Motor neuron (in vitro differentiated cells): Measurements from ENCODE around the gene GNG13. TPM values are rescaled to one million over a fixed set of nuclear protein-coding genes. Genes with fewer than 3 reads are reported as not detected.

ENCODE experiments used
- ATAC-seq, 8 experiments: fragments of 200-7000 bp; cut with Tn5 transposase; replicated peaks in 6 of 8; 2 replicates each; pipeline ENCODE4 v1.8.0; 2021; ENCODE audit warnings: mild to moderate bottlenecking in 8 of 8, moderate library complexity in 8 of 8
- H3K27ac ChIP-seq, 2 donors: fragments of 250-450 bp; sonication (Bioruptor Pico); 2 replicates each; pipeline ENCODE4 v1.9.0; 2021; ENCODE audit warnings: antibody characterized with exemption in 2 of 2, mild to moderate bottlenecking in 2 of 2, moderate library complexity in 1 of 2
- H3K4me1 ChIP-seq, 2 donors: fragments of 250-450 bp; sonication (Bioruptor Pico); replicated peaks in 1 of 2; 2 replicates each; pipeline ENCODE4 v1.6.1; 2021; ENCODE audit warnings: antibody characterized with exemption in 2 of 2, mild to moderate bottlenecking in 2 of 2, moderate library complexity in 1 of 2
- H3K4me3 ChIP-seq, 5 donors: fragments of 250-450 bp; sonication (Bioruptor Pico); 2 replicates each; pipeline ENCODE4 v1.9.0; 2021; ENCODE audit warnings: antibody characterized with exemption in 5 of 5, mild to moderate bottlenecking in 5 of 5, moderate library complexity in 4 of 5
- WGBS, 10 experiments: fragments of 450-650 bp; shearing (Covaris generic); methylation state at CpG; one replicate each; pipeline ENCODE4 v1.0.0; 2022; 5-methylcytosine and 5-hydroxymethylcytosine counted together
- in situ Hi-C, 9 experiments: fragments of 400-800 bp; cut with MboI; loops; one replicate each; pipeline ENCODE4 v1.15.0; 2021; ENCODE audit warnings: low sequenced_read_pairs in 9 of 9, low pct_unique_long_range_greater_than_20kb in 2 of 9; ENCODE audit not compliant: unreplicated experiment in 9 of 9
- total RNA-seq, 8 experiments: library from RNA; unstranded; fragments of 300-600 nt; gene quantifications; 2 replicates each; pipeline versions ENCODE4 v1.2.3 to v1.2.4, GENCODE V29; 2022

GNG13 gene
- total RNA-seq, 8 experiments from 2014 or later: 0.56 to 2.8 (median 0.85) TPM; not detected in 3

DNA sequence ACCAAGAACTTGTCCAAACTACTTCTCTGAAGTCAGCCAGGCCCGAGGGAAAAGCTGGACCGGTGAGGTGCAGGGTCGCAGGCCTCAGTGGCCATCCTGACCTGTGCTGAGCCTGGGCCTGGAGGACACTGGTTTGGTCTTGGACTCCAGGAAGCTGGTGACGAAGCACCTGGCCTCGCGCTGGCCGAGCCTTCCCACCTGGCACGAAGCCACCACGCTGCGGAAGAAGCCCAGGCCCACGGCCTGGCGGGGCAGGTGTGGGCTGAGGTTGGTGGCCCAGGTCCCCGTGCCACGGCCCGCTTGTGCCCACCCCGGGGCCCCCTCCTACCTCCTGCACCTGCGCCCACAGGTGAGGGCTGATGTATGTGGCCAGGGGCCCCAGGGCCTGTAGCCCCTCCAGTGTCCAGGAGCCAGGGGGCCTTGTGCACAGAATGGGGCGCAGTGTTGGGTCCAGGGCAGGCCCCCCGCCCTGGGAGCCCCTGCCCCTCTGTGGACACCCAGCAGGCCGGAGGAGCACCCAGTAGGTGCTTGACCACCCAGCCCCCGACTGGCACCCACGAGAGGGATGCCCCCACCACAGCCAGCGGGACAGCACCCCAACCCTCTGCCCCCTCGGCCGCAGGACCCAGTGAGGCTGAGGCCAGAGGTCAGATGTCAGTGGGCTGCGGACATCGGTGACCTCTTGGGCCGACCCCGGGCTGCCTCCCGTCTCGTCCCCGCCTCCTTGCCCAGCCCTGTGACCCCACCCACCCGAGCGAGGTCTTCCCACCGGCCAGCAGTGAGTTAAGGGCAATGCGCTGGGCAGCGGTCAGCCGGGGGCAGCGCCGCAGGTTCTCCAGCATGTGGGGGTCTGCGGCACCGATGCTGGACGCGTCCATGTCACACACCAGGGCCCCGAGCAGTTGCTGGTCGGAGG lies 26.2 kb downstream of the GNG13 start:
- Histone ChIP-seq H3K27ac (no peak overlapping the region), H3K4me3 (no peak overlapping the region), H3K4me1 (peaks cover 0 to 5% of the 10 kb centered on the region in 2 donors)
- peak in 2 of 8 experiments; percentile 4 to 10 for ATAC-seq
- in situ Hi-C loops: no loop called here
- WGBS, 10 experiments: 90 to 94% (median 92%) methylated on average over 3 to 6 of the region's 46 CpGs; no CpG with 5 or more reads in 7 of the 10 experiments

DNA sequence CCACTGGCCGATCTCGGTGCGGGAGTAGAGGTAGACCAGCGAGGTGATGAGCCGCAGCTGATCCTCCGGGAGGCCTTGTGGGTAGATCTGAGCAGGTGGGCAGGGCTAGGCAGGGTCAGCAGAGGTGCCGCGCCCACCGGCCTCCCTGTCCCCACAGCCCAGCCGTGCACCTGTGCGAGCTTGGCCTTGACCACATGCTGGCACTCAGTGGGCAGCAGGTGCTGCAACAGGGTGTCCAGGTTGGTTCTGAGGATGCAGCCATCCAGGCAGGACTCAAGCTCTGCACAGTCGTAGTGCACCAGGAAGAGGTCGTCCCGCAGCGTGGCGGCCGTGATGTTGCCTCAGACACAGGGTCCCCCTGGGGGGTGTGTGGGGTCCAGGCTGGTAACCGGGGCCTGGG lies 27.6 kb downstream of the GNG13 start:
- ATAC-seq: no peak
- Histone ChIP-seq H3K4me3 (no peak overlapping the region), H3K27ac (no peak overlapping the region), H3K4me1 (peaks cover 6 to 16% of the 10 kb centered on the region in 2 donors)
- no CpG with 5 or more reads among the region's 18 CpGs for WGBS, 10 experiments
- in situ Hi-C loops: no loop called here

DNA sequence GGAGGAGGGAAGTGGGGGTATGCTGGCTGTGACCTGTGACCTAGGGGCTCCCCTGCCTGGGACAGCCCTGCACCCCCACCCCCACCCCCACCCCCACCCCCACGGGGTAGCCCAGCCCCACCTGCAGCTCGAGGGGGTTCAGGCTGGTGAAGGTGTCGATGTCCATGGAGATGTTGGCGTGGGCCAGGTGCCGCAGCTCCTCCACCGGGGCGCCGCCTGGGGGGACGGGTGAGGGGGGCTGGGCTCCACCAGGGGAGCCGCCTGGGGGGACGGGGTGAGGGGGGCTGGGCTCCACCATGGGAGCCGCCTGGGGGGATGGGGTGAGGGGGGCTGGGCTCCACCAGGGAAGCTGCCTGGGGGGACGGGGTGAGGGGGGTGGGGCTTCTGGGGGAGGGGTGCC lies 30.1 kb downstream of the GNG13 start:
- in situ Hi-C loops: no loop called here
- no CpG with 5 or more reads among the region's 13 CpGs for WGBS, 10 experiments
- H3K27ac ChIP-seq: no peak overlapping the region

DNA sequence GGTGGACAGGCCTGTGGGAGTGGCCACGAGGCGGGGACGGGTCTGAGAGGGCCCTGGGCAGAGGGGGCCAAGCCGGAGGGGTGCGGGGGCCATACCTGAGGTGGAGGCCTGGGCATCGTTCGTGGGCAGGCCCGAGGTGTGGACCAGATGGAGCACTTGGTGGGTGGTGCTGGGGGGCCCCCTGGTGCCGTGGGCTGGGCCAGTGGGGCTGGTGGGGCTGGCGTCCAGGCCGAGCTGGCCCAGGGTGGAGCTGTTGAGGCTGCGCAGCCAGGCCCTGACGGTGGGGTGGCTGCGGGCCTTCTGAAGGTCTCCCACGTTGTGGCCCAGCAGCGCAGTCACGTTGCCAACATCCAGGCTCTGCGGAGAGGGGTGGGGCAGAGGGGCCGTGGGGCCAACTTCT lies 30.6 kb downstream of the GNG13 start:
- in situ Hi-C loops: no loop called here
- WGBS, 10 experiments: no CpG with 5 or more reads among the region's 19 CpGs
- peak in 1 of 8 experiments; percentile 9 for ATAC-seq
- Histone ChIP-seq H3K27ac (no peak overlapping the region), H3K4me1 (peaks cover 9 to 16% of the 10 kb centered on the region in 2 donors), H3K4me3 (no peak overlapping the region)

More for the DNA sequence above, 30.1 kb downstream of the GNG13 start:
- no peak overlapping the region for H3K4me3 ChIP-seq
- peaks cover 6 to 16% of the 10 kb centered on the region in 2 donors for H3K4me1 ChIP-seq
- no peak for ATAC-seq

DNA sequence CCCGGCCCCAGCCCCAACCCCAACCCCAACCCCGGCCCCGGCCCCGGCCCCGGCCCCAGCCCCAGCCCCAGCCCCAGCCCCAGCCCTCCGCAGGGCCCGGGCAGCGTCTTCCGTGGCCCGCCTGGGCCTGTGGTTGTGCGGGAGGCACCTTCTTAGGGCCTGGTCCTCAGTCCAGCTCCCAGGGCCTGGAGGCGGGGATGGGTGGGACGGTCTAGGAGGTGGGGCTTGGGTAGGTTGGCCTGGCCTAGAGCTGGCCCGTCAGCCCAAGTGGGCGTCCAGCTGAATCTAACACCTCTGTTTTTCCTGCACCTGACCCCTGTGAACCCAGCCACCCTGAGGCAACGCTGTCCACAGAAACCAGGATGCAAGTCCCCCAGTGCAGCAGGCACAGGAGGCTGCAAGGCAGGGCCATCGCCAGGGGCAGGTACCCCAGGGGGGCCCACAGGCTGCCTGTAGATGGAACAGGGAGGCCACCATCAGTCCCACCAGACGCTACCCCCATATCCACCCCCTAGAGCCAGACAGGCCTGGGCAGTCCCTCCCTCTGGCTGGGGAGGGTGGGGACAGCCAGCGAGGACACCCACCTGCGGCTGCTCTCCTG lies 31.2 kb downstream of the GNG13 start:
- no peak overlapping the region for H3K4me3 ChIP-seq
- peak in 5 of 8 experiments; percentile 41 to 80 (median 68) for ATAC-seq
- peak overlapping the region in 1 of 2 donors; percentile 56 for H3K27ac ChIP-seq
- 40 to 80% methylated on average over 1 of the region's 20 CpGs; no CpG with 5 or more reads in 8 of the 10 experiments for WGBS, 10 experiments
- peaks cover 11 to 16% of the 10 kb centered on the region in 2 donors for H3K4me1 ChIP-seq
- in situ Hi-C loops: no loop called here

DNA sequence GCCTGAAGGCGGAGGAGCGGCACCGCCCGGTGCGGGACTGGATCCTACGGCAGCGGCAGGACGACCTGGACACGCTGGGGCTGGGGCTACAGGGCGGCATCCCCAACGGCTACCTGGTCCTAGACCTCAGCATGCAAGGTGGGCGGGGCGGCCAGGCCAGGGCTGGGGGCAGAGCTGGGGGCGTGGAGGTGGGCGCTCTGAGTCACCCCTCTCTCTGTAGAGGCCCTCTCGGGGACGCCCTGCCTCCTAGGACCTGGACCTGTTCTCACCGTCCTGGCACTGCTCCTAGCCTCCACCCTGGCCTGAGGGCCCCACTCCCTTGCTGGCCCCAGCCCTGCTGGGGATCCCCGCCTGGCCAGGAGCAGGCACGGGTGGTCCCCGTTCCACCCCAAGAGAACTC lies 32.1 kb downstream of the GNG13 start:
- 100% methylated on average over 1 of the region's 21 CpGs; no CpG with 5 or more reads in 9 of the 10 experiments for WGBS, 10 experiments
- peaks cover 11 to 16% of the 10 kb centered on the region in 2 donors for H3K4me1 ChIP-seq
- in situ Hi-C loops: no loop called here
- ATAC-seq: peak in 5 of 8 experiments; percentile 22 to 59 (median 39)
- H3K4me3 ChIP-seq: no peak overlapping the region
- no peak overlapping the region for H3K27ac ChIP-seq

DNA sequence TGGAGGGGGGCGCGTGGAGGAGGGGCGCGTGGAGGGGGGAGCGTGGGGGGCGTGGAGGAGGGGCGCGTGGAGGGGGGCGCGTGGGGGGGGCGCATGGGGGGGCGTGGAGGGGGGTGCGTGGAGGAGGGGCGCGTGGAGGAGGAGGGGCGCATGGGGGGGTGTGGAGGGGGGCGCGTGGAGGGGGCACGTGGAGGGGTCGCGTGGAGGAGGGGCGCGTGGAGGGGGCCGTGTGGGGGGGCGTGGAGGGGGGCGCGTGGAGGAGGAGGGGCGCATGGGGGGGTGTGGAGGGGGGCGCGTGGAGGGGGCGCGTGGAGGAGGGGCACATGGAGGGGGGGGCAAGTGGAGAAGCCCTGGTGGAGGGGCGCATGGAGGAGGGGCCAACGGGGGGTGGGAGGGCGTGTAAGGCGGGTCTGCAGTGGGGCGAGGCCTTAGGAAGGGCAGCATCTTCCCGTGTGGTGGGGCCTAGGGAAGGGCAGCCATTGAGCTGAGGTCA lies 32.7 kb downstream of the GNG13 start:
- no peak overlapping the region for H3K27ac ChIP-seq
- in situ Hi-C loops: no loop called here
- no CpG with 5 or more reads among the region's 38 CpGs for WGBS, 10 experiments
- peaks cover 11 to 16% of the 10 kb centered on the region in 2 donors for H3K4me1 ChIP-seq
- no peak for ATAC-seq
- no peak overlapping the region for H3K4me3 ChIP-seq

DNA sequence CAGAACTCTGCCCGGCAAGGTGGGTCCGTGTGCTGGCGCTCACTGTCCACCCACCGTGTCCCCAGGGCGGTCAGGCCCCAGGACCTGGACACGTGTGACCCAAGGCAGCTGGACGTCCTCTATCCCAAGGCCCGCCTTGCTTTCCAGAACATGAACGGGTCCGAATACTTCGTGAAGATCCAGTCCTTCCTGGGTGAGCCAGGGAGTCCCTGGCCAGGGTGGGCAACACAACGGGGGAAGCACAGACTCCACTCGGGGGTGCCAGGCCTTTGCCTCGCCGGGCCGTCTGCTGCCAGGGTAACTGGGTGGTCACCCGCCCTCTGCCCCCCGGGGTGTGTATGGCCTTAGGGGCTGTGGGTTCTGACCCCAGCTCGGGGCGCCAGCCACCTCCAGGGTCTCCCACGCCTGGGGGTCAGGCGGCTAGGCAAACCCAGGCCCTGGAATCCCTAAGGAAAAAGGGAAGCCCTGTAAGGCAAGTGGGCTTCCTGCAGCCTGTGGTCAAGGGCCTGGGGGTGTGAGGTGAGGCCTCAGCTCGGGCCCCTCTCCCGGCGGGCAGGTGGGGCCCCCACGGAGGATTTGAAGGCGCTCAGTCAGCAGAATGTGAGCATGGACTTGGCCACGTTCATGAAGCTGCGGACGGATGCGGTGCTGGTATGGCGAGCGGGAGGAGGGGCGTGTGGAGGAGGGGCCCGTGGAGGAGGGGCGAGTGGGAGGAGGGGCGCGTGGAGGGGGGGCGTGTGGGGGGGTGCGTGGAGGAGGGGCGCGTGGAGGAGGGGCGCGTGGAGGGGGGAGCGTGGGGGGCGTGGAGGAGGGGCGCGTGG lies 33.5 kb downstream of the GNG13 start:
- Histone ChIP-seq H3K27ac (no peak overlapping the region), H3K4me3 (no peak overlapping the region), H3K4me1 (peaks cover 11 to 19% of the 10 kb centered on the region in 2 donors)
- 95% methylated on average over 4 of the region's 48 CpGs; no CpG with 5 or more reads in 9 of the 10 experiments for WGBS, 10 experiments
- ATAC-seq: no peak
- in situ Hi-C loops: no loop called here

DNA sequence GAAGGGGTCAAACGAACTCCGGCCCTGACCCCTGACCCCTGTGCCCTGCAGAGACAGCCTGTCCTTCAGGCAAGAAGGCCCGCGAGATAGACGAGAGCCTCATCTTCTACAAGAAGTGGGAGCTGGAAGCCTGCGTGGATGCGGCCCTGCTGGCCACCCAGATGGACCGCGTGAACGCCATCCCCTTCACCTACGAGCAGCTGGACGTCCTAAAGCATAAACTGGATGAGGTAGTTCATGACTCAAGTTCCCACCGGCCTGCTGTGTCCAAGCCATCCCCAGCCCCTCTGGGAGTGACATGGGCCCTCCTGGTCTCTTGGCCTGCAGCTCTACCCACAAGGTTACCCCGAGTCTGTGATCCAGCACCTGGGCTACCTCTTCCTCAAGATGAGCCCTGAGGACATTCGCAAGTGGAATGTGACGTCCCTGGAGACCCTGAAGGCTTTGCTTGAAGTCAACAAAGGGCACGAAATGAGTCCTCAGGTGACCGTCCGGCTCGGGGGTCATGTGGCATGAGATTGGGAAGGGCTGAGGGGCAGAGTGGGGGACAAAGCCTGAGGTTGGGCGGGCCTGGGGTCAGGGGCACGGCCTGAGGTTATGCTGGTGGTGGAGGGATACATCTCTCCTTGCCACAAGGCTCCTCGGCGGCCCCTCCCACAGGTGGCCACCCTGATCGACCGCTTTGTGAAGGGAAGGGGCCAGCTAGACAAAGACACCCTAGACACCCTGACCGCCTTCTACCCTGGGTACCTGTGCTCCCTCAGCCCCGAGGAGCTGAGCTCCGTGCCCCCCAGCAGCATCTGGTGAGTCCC lies 34.3 kb downstream of the GNG13 start:
- Histone ChIP-seq H3K27ac (no peak overlapping the region), H3K4me3 (no peak overlapping the region), H3K4me1 (peaks cover 11 to 23% of the 10 kb centered on the region in 2 donors)
- in situ Hi-C loops: no loop called here
- ATAC-seq: no peak
- WGBS, 10 experiments: 95 to 100% (median 96%) methylated on average over 2 to 8 of the region's 29 CpGs; no CpG with 5 or more reads in 6 of the 10 experiments

DNA sequence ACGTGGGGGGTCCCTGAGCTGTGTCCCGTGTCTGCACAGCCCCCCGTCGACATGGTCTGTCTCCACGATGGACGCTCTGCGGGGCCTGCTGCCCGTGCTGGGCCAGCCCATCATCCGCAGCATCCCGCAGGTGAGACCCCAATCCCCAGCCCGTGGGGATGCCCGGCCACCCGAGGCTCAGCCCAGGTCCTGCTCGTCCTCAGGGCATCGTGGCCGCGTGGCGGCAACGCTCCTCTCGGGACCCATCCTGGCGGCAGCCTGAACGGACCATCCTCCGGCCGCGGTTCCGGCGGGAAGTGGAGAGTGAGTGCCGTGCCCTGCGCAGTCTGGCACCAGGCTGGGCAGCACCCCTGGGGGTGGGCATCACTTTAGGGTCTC lies 35.1 kb downstream of the GNG13 start:
- H3K4me1 ChIP-seq: peaks cover 11 to 23% of the 10 kb centered on the region in 2 donors
- no peak overlapping the region for H3K27ac ChIP-seq
- WGBS, 10 experiments: no CpG with 5 or more reads among the region's 29 CpGs
- H3K4me3 ChIP-seq: no peak overlapping the region
- no peak for ATAC-seq
- in situ Hi-C loops: no loop called here

DNA sequence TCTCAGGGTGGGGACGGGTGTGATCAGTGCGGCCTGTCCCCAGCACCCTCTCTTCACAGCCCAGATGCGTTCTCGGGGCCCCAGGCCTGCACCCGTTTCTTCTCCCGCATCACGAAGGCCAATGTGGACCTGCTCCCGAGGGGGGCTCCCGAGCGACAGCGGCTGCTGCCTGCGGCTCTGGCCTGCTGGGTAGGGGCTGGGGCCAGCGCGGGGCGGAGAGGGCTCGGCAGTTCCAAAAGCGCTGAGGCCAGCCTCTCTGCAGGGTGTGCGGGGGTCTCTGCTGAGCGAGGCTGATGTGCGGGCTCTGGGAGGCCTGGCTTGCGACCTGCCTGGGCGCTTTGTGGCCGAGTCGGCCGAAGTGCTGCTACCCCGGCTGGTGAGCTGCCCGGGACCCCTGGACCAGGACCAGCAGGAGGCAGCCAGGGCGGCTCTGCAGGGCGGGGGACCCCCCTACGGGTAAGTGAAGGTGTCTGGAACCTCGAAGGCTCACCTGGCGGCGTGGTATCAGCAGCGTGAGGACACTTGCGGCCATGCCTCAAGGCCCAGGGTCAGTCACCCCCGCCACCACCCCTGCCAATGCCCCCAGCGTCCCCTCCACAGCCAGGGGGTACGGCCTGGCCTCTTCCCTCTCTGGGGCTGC lies 35.6 kb downstream of the GNG13 start:
- no peak overlapping the region for H3K27ac ChIP-seq
- no peak for ATAC-seq
- whole genome bisulfite sequencing, 10 experiments: 100% methylated on average over 4 of the region's 38 CpGs; no CpG with 5 or more reads in 9 of the 10 experiments
- in situ Hi-C loops: no loop called here
- peaks cover 11 to 23% of the 10 kb centered on the region in 2 donors for H3K4me1 ChIP-seq
- no peak overlapping the region for H3K4me3 ChIP-seq
